NCI-H1105 (cell line): ENCODE data around the gene APBB2.

Source experiments
- DNase-seq: peaks from one replicate; lab custom pipeline; 2025; lab: John Stamatoyannopoulos, UW

The APBB2 gene

DNA sequence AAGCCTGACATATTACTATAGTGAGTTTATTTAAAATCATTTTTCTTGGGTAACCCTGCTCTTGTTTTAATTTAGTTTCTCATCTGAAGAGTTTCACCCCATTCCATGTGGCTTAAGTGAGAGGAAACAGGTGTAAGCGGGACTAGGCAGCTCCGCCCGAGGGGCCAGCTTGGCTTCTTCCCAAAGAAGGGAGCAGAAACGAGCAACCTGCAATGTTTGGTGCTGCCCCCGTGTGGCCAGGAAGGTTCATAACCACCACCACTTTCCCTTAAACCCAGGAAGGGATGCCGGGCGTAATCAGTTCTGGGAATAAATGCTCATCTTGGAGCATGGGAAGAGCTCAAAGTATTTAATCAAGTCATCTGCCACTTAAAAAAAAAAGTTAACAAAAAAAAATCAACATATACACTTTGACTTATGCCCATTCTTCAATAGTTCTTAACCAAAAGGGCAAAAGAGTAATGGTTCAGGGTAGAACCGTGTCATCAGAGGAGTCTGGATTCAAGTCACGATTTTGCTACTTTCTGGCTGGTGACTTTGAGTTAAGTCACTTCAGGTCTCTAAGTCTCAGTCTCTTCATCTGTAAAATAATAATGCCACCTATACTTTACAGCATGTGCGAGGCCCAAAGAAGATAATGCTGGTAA is 316.7 kb downstream of the APBB2 start:
- DNase-seq = peak; percentile 66

GRCh38 chr4:40890764-40891163 is 323.6 kb downstream of the APBB2 start:
- DNase-seq = no peak

GRCh38 chr4:40890199-40890598 is 324.1 kb downstream of the APBB2 start:
- DNase-seq = no peak

DNA sequence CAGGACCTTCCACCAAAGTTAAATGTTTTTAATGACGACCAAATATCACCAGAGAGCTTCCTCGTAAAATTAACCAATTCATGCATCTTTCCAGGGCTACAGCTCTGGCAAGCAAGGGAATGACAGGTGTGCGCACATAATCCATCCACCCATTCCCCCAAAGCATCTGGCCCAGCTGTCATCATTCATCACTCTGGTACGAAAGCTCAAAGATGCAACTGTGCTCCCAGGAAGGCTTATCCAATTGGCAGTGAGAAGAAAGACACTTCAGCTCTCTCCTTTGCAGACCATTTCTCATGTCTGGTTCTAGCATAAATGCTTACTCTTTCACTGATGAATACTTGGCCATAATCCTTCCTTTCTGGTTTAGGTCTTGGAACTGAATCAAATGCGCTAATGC is 325.4 kb downstream of the APBB2 start:
- no peak for DNase-seq

DNA sequence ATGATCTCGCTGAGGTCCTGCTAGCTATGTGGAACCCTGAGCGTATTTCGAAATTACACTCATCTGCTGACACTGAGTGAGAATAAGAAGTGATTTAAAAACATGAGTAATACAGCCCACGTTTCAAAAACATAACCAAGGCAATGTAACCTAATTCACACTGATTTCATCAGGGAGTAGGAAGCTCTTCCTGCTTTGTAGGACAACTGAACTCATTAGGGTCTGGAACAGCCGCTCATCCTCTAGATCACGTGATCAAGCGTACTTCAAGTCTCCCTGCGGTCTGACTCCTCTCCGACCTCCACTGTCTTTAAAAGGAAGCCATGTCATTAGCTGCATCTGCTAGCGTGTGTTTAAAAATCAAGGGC is 326.6 kb downstream of the APBB2 start:
- DNase-seq = no peak

GRCh38 chr4:40886931-40887763 is 327.2 kb downstream of the APBB2 start:
- DNase-seq = no peak

GRCh38 chr4:40881851-40882250 is 332.5 kb downstream of the APBB2 start:
- no peak for DNase-seq

- DNase-seq = no peak
These were observed 333.2 kb downstream of the APBB2 start for GRCh38 chr4:40881096-40881495.

GRCh38 chr4:40878548-40879055 is 335.7 kb downstream of the APBB2 start:
- no peak for DNase-seq

DNA sequence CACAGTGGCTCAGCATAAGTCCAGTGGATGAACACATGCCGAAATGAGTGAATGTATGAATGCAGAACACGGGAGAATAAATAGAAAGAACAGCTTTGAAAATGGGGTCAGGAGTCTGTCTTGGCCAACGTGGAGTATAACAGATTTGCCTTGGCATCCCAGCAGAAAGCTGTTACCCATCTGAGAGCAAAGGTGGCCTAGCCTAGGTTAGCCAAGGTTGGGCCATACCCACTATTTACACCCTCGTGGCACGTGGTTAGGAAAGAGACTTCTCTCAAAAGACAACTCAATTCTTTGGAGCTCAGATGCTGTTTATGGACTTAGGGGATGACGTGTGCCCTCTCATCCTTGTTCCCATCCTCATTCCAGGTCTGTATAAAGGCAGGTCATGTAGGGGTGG is 337.3 kb downstream of the APBB2 start:
- DNase-seq = no peak

DNA sequence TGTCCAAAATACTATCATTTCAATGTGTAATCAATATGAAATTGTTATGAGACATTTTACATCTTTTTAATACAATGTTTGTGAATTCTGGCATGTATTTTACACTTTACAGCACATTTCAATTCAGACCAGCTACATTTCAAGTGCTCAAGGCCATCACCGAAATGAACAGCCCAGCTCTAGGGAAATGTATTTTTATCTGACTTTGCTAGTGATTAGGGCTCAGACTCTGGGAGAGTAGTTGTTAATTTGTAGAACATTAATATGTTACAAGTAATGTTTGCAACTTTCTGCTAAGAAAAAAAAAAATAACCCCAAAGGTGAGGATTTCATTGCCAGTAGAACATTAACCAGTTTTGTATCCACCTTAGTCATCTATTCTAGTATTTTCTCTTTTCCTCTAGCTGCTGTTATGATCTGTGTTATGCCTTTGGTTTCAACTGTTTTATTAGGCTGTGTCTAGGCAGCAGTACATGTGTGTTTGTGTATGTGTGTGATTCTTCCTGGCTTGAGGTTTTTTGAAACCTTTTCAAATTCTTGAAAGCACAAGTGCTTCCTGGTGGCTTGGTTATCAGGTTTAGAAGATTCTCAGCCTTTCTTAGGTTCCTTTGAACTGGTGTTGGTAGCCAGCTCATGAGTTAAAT is 338.7 kb downstream of the APBB2 start:
- no peak for DNase-seq

DNA sequence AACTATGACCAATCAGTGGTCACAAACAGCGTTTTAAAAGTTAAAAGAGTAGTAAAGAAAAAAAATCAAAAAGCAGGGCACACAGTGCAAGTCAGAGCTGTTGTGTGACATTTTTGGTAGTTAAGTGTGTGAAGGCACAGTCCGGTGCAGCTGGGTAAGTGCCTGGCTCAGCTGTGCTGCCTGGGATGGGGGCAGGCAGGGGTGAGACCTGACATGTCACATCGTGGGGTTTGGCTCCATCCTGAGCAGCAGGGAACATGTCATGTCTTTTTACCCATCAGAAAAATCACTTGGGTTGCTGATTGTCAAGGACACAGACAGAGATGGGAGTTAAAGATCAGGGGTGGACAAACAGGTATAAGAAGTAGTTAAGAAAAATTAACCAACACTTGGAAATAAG is 339.4 kb downstream of the APBB2 start:
- DNase-seq = no peak

DNA sequence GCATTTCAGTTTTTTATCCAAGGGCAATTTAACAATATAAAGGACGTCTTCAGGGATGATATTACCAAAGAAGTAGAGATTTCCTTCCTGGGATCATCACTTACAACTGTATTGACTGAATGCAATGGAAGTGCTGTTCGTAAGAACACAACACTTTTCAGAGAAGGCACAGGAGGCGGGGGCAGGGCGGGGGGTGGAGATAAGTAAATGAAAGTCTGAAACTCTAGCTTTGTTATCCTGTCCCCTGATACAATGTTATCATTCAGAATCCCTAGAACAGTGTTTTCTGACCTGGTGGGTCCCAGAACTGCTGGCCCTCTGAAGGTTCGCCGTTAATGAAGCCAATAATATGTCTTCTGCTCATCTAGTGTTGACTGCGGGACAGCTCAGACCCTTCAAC is 340.0 kb downstream of the APBB2 start:
- DNase-seq = no peak

DNA sequence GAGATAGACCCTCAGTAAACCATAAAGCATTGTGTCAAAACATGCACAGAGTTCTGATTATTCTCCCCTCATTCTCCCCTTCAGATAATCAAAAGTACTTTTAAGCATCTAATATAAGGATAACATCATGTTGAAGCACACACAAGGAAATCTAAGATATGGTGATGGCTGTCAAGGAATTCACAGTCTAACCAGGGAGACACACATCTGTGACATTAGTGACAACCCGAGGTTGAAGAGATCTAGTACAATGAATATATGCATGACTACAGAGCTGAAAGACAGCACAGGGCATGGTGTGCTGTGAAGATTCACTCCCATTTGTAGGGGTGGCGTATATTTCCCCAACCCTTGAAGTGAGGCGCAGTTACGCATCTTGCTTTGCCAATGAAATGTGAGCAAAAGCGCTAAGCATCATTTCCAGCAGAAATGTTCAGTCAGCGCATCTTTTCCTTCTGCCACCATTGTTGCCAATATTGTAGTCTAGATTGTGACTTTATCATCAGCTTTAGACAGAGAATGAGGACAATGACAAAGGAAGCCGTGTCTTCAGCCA is 342.6 kb downstream of the APBB2 start:
- no peak for DNase-seq

- no peak for DNase-seq
These were observed 344.2 kb downstream of the APBB2 start for GRCh38 chr4:40870150-40870549.

DNA sequence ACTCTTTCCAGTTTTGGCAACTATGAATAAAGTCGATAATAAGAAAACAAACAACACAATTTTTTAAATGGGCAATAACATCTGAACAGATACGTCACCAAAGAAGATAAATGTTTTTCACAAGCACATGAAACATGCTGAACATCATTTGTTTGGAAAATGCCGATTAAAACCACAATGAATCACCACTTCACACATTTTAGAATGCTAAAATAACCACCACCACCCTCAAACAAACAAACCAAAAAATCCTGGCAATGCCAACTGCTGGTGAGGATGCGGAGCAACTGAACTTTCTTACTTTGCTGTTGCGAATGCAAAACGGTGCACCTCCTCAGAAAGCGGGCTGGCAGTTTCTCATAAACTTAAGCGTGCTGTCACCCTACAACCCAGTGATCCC is 348.6 kb downstream of the APBB2 start:
- DNase-seq = no peak

GRCh38 chr4:40864531-40864930 is 349.8 kb downstream of the APBB2 start:
- no peak for DNase-seq

DNA sequence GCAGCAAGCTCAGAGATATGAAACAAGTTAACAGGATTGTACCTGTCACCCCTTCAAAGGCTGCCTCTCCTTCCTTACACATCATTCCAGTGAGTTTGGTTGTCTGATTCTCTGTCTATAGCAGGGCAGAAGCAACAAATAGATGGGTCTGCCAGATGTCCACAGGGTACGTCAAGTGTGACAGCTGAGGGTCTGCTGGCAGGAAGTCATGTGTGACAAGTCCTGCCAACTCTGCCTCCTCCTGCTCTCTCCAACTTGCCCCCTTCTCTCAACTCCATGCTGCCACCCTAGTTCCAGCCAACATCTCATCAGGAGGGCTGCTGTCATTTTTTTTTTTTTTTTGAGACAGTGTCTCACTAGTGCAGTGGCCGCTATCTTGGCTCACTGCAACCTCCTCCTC is 355.4 kb downstream of the APBB2 start:
- no peak for DNase-seq

GRCh38 chr4:40857956-40858355 is 356.4 kb downstream of the APBB2 start:
- DNase-seq = no peak

GRCh38 chr4:40856840-40857362 is 357.4 kb downstream of the APBB2 start:
- DNase-seq = peak; percentile 65

GRCh38 chr4:40856277-40856839 is 358.0 kb downstream of the APBB2 start:
- DNase-seq = no peak

GRCh38 chr4:40850496-40850895 is 363.8 kb downstream of the APBB2 start:
- no peak for DNase-seq
